Measurements from ENCODE around the gene GMCL2. TPM values are rescaled to one million over a fixed set of nuclear protein-coding genes. Genes with fewer than 3 reads are reported as not detected.

GMCL2 gene
- total RNA-seq, 1 experiment from 2014 or later = not detected

- Histone ChIP-seq H3K9me3 (ENCODE audit: low read length) (no peaks in the 10 kb centered on the region), H3F3A (ENCODE audit: low read length, unreplicated experiment) (no peaks in the 10 kb centered on the region), H3K4me1 (ENCODE audit: insufficient read depth, low read length) (peaks cover 7% of the 10 kb centered on the region; the same call in 1 of the 2 replicates), H3K4me3 (ENCODE audit: low read length) (peak overlapping the region; percentile 92), H3K9me2 (replicated peaks; ENCODE audit: low read length) (no peaks in the 10 kb centered on the region), H3K79me2 (ENCODE audit: low read length) (peaks cover 21% of the 10 kb centered on the region), H3K27ac (ENCODE audit: low read length) (peak overlapping the region; percentile 12; the same call in 1 of the 2 replicates), H3K9ac (ENCODE audit: low read length) (peak overlapping the region; percentile 92), H3K36me3 (ENCODE audit: low read depth, low read length) (peaks cover 28% of the 10 kb centered on the region), H3K4me2 (ENCODE audit: low read length) (peak overlapping the region; percentile 92), H3K27me3 (ENCODE audit: low read length) (no peaks in the 10 kb centered on the region), H2AFZ (ENCODE audit: low read length) (peak overlapping the region; percentile 38; the same call in 1 of the 2 replicates), H4K20me1 (ENCODE audit: low read length) (no peaks in the 10 kb centered on the region)
- ATAC-seq = no peak
- POLR2A ChIA-PET (ENCODE audit: unreplicated experiment) = no interaction called here
- TF ChIP-seq CTCF (conservative IDR thresholded peaks at IDR 0.05; ENCODE audit: low read depth, low read length) (no peak), EZH2phosphoT487 (IDR thresholded peaks at IDR 0.05; ENCODE audit: borderline replicate concordance, low read length) (no peak), EZH2 (IDR thresholded peaks at IDR 0.05; ENCODE audit: low read length, unreplicated experiment) (no peak)
- no TSS peak for BruUV-seq (replicated peaks)
- CTCF ChIA-PET = interaction anchor here (1.2 kb wide), 1 partner anchor 77 kb away, joined by 5 read pairs; no protein-coding TSS in a partner anchor
- intact Hi-C loops (cut with micrococcal nuclease) = loop anchor here (1.0 to 5.0 kb wide), 2 partner anchors 21 to 50 kb away; partner anchors contain the start of genes HNRNPAB and RMND5B
- no peak for DNase-seq
Measured at GRCh38 chr5:178152491-178153444, 34.4 kb downstream of the GMCL2 start.

- ATAC-seq (no peak), DNase-seq (no peak)
- BruUV-seq (replicated peaks) = no TSS peak
- Histone ChIP-seq H3K9me2 (replicated peaks; ENCODE audit: low read length) (no peaks in the 10 kb centered on the region), H3K9me3 (ENCODE audit: low read length) (no peaks in the 10 kb centered on the region), H3K4me3 (ENCODE audit: low read length) (no peak overlapping the region), H3K79me2 (ENCODE audit: low read length) (peaks cover 21% of the 10 kb centered on the region), H3K36me3 (ENCODE audit: low read depth, low read length) (peaks cover 38% of the 10 kb centered on the region), H3K27ac (ENCODE audit: low read length) (no peak overlapping the region), H3K4me2 (ENCODE audit: low read length) (no peak overlapping the region), H3K27me3 (ENCODE audit: low read length) (no peaks in the 10 kb centered on the region), H2AFZ (ENCODE audit: low read length) (no peak overlapping the region), H4K20me1 (ENCODE audit: low read length) (no peaks in the 10 kb centered on the region), H3F3A (ENCODE audit: low read length, unreplicated experiment) (no peaks in the 10 kb centered on the region), H3K4me1 (ENCODE audit: insufficient read depth, low read length) (peaks cover 19% of the 10 kb centered on the region), H3K9ac (ENCODE audit: low read length) (no peak overlapping the region)
- intact Hi-C loops (cut with micrococcal nuclease) = loop anchor here (5.0 kb wide), 1 partner anchor 51 kb away; the partner anchor contains the start of gene HNRNPAB
- POLR2A ChIA-PET (ENCODE audit: unreplicated experiment) = no interaction called here
- CTCF ChIA-PET = no interaction called here
- TF ChIP-seq EZH2phosphoT487 (IDR thresholded peaks at IDR 0.05; ENCODE audit: borderline replicate concordance, low read length) = no peak
- no peak for TF ChIP-seq EZH2 (IDR thresholded peaks at IDR 0.05; ENCODE audit: low read length, unreplicated experiment)
- TF ChIP-seq CTCF (conservative IDR thresholded peaks at IDR 0.05; ENCODE audit: low read depth, low read length) = no peak
Measured at GRCh38 chr5:178150977-178151734, 36.0 kb downstream of the GMCL2 start.
